HepG2 (cell line): ENCODE data around the gene HEATR5B. TPM values are rescaled to one million over a fixed set of nuclear protein-coding genes. Genes with fewer than 3 reads are reported as not detected.

ENCODE experiments used
- ATAC-seq: fragments of 200-7000 bp; cut with Tn5 transposase; 3 replicates; pipeline ENCODE4 v1.9.1; 2020; ENCODE audit warnings: mild to moderate bottlenecking, moderate library complexity
- BruUV-seq: library from RNA; stranded (reverse); fragments of 400-500 nt; replicated peaks from 2 replicates; lab custom pipeline; 2021; lab: Mats Ljungman, UMichigan
- CTCF ChIA-PET: fragments of 300-600 bp; formaldehyde crosslinking; extraction: SDS; loops from one replicate; lab custom pipeline; 2021; ENCODE audit warnings: low total read pairs, inconsistent platforms, low intra/inter-chr PET ratio; lab: Yijun Ruan, JAX
- POLR2A ChIA-PET: fragments of 350-600 bp; sonication (Branson Sonifier 250); formaldehyde crosslinking; loops from one replicate; lab custom pipeline; 2020; ENCODE audit warnings: antibody characterized with exemption, inconsistent platforms; lab: Yijun Ruan, JAX
- DNase-seq: peaks from one replicate; pipeline ENCODE4 v3.0.0-alpha.2; 2015; ENCODE audit warnings: low spot score
- FAIRE-seq: peaks from 3 replicates; lab custom pipeline; 2011; peaks lifted over from hg19 to GRCh38; lab: Jason Lieb, UNC
- H2AFZ ChIP-seq: one replicate; pipeline ENCODE4 v1.6.1; 2011; ENCODE audit warnings: low read length, inconsistent platforms
- H3K27ac ChIP-seq: fragments of 300-600 bp; 3 replicates; pipeline ENCODE4 v1.8.0; 2011; ENCODE audit warnings: mixed run types, mild to moderate bottlenecking, mixed read lengths, low read length, inconsistent platforms; ENCODE audit not compliant: insufficient read depth; ENCODE audit errors: extremely low read length
- H3K27me3 ChIP-seq, 2 experiments: fragments of 200-600 bp in 1 of 2; 2 replicates in 1 of 2; 3 replicates in 1 of 2; pipeline versions ENCODE4 v1.6.0 to v1.8.0; 2011; ENCODE audit warnings: low read length in 2 of 2, mild to moderate bottlenecking in 2 of 2, moderate library complexity in 2 of 2, inconsistent platforms in 1 of 2; ENCODE audit not compliant: insufficient read depth in 2 of 2, control insufficient read depth in 1 of 2
- H3K36me3 ChIP-seq, 2 experiments: fragments of 200-600 bp in 1 of 2; replicated peaks in 1 of 2; 2 replicates in 1 of 2; 3 replicates in 1 of 2; pipeline versions ENCODE4 v1.5.1 to v1.8.0; 2011; ENCODE audit warnings: low read length in 2 of 2, inconsistent platforms in 1 of 2; ENCODE audit not compliant: insufficient read depth in 2 of 2, control insufficient read depth in 1 of 2
- H3K4me1 ChIP-seq: 2 replicates; pipeline ENCODE4 v1.5.1; 2012; ENCODE audit warnings: low read length, inconsistent platforms; ENCODE audit not compliant: insufficient read depth
- H3K4me2 ChIP-seq: 2 replicates; pipeline ENCODE4 v1.6.0; 2011; ENCODE audit warnings: low read depth, low read length, inconsistent platforms
- H3K4me3 ChIP-seq, 3 experiments: fragments of 200-600 bp in 1 of 3; sonication (generic), shearing (Covaris generic) in 1 of 3; replicated peaks in 1 of 3; 2 replicates each; pipeline ENCODE4 v1.5.1; 2011 to 2016; ENCODE audit warnings: low read length in 3 of 3, inconsistent platforms in 2 of 3, low read depth in 2 of 3, mild to moderate bottlenecking in 2 of 3, control low read depth in 1 of 3, mixed read lengths in 1 of 3; ENCODE audit not compliant: insufficient read depth in 1 of 3
- H3K79me2 ChIP-seq: one replicate; pipeline ENCODE4 v1.6.1; 2011; ENCODE audit warnings: low read length, inconsistent platforms; ENCODE audit not compliant: insufficient read depth
- H3K9ac ChIP-seq: 2 replicates; pipeline ENCODE4 v1.6.0; 2011; ENCODE audit warnings: mild to moderate bottlenecking, low read depth, low read length, inconsistent platforms; ENCODE audit not compliant: insufficient read depth
- H3K9me3 ChIP-seq: 2 replicates; pipeline ENCODE4 v1.5.1; 2012; ENCODE audit warnings: mild to moderate bottlenecking, low read length
- H4K20me1 ChIP-seq: 2 replicates; pipeline ENCODE4 v1.6.0; 2011; ENCODE audit warnings: inconsistent platforms, mild to moderate bottlenecking, low read length, moderate library complexity; ENCODE audit not compliant: insufficient read depth
- CREBL2 ChIP-seq: sonication (generic); formaldehyde crosslinking; IDR thresholded peaks from 2 replicates; pipeline ENCODE4 v1.8.1; 2023; ENCODE audit warnings: missing genetic modification reagents, mild to moderate bottlenecking, borderline replicate concordance
- ELK4 ChIP-seq: sonication (generic); formaldehyde crosslinking; IDR thresholded peaks from 2 replicates; pipeline ENCODE4 v1.9.0; 2021; ENCODE audit warnings: missing genetic modification reagents, borderline replicate concordance
- HNRNPUL1 ChIP-seq: fragments of 200-400 bp; formaldehyde crosslinking; IDR thresholded peaks from 2 replicates; pipeline ENCODE4 v1.6.1; 2017; ENCODE audit warnings: low read depth, mild to moderate bottlenecking, low read length, moderate library complexity
- JUND ChIP-seq: sonication (generic); formaldehyde crosslinking; IDR thresholded peaks from 2 replicates; pipeline ENCODE4 v1.8.0; 2022; ENCODE audit warnings: mild to moderate bottlenecking, missing genetic modification reagents
- KDM4B ChIP-seq: sonication (generic); formaldehyde crosslinking; IDR thresholded peaks from 2 replicates; pipeline ENCODE4 v1.4.0; 2020; ENCODE audit warnings: missing genetic modification reagents
- MEIS2 ChIP-seq: sonication (generic); formaldehyde crosslinking; IDR thresholded peaks from 2 replicates; pipeline ENCODE4 v1.9.0; 2021; ENCODE audit warnings: mild to moderate bottlenecking, missing genetic modification reagents
- MTA3 ChIP-seq: sonication (generic); formaldehyde crosslinking; IDR thresholded peaks from 2 replicates; pipeline ENCODE4 v1.4.0; 2020; ENCODE audit warnings: missing genetic modification reagents
- SETDB1 ChIP-seq: sonication (generic); formaldehyde crosslinking; IDR thresholded peaks from 2 replicates; pipeline ENCODE4 v1.5.1; 2020; ENCODE audit warnings: missing genetic modification reagents, mild to moderate bottlenecking, borderline replicate concordance
- SYNCRIP ChIP-seq: fragments of 200-400 bp; formaldehyde crosslinking; IDR thresholded peaks from 2 replicates; pipeline ENCODE4 v1.6.1; 2018; ENCODE audit warnings: mild to moderate bottlenecking, low read depth, low read length; ENCODE audit not compliant: insufficient read depth
- ZNF331 ChIP-seq: sonication (generic); formaldehyde crosslinking; IDR thresholded peaks from 2 replicates; pipeline ENCODE4 v1.4.0; 2020; ENCODE audit warnings: missing genetic modification reagents
- ZNF737 ChIP-seq: sonication (generic); formaldehyde crosslinking; IDR thresholded peaks from 2 replicates; pipeline ENCODE4 v1.5.0; 2020; ENCODE audit warnings: missing genetic modification reagents, mild to moderate bottlenecking, borderline replicate concordance
- ZNF784 ChIP-seq: sonication (generic); formaldehyde crosslinking; IDR thresholded peaks from 2 replicates; pipeline ENCODE4 v1.5.1; 2020; ENCODE audit warnings: missing genetic modification reagents, mild to moderate bottlenecking, borderline replicate concordance
- WGBS: methylation state at CpG from one replicate; pipeline ENCODE4 v1.1.6; 2017; ENCODE audit warnings: low lambda C conversion rate; 5-methylcytosine and 5-hydroxymethylcytosine counted together
- in situ Hi-C: cut with HindIII; loops from 2 replicates; pipeline ENCODE4 v1.10.0; 2017; ENCODE audit warnings: low pct_unique_long_range_greater_than_20kb; ENCODE audit not compliant: extremely low pct_ligation_motif_present
- intact Hi-C: fragments of 100-400 bp; cut with micrococcal nuclease; formaldehyde crosslinking; loops from one replicate; pipeline ENCODE4 v1.10.0; 2022; ENCODE audit not compliant: unreplicated experiment
- polyA plus RNA-seq, 8 experiments: library from polyadenylated mRNA; depleted of rRNA in 3 of 8; stranded (reverse) in 7 of 8; unstranded in 1 of 8; fragments of >200 nt; fragmentation: Illumina TruSeq in 4 of 8; extraction: Trizol in 4 of 8; gene quantifications; 2 replicates each; pipeline versions ENCODE4 v1.2.1 to v1.2.3, GENCODE V29; 2011 to 2016; ENCODE audit warnings: low read depth in 4 of 8, missing spikeins in 1 of 8, mixed read lengths in 1 of 8; ENCODE audit not compliant: insufficient read depth in 1 of 8
- total RNA-seq, 5 experiments: library from RNA; depleted of rRNA; stranded (reverse); fragments of >200 nt; fragmentation: Illumina TruSeq; extraction: Trizol; gene quantifications; 2 replicates each; pipeline ENCODE4 v1.2.3, GENCODE V29; 2016; ENCODE audit warnings: low read depth in 1 of 5

HEATR5B gene
- total and polyA plus RNA-seq, 2 of the 13 experiments (the other 11 are each of a cell fraction or from before 2014, with no cell fraction given): 12.7 to 16.3 TPM

- H3K79me2 ChIP-seq: no peaks in the 10 kb centered on the region
- no peak overlapping the region for H3K9ac ChIP-seq
- no peak overlapping the region for H3K27ac ChIP-seq
- ChIA-PET CTCF (no interaction called here), POLR2A (no interaction called here)
- H3K36me3 ChIP-seq: peaks cover 16 to 57% of the 10 kb centered on the region in 2 experiments
- FAIRE-seq (no peak), DNase-seq (no peak), ATAC-seq (no peak)
- intact Hi-C loops (no loop called here), in situ Hi-C loops (no loop called here)
- no peaks in the 10 kb centered on the region for H4K20me1 ChIP-seq
- WGBS: 91% methylated on average over 2 of the region's 2 CpGs
- TF ChIP-seq SETDB1 (CRISPR knock-in tag) (no peak), MTA3 (CRISPR knock-in tag) (no peak), HNRNPUL1 (no peak), ZNF737 (no peak), ELK4 (no peak), MEIS2 (no peak), KDM4B (CRISPR knock-in tag) (no peak), ZNF784 (no peak), SYNCRIP (no peak), JUND (CRISPR knock-in tag) (no peak), CREBL2 (CRISPR knock-in tag) (no peak), ZNF331 (CRISPR knock-in tag) (no peak)
- H3K27me3 ChIP-seq: no peaks in the 10 kb centered on the region
- no peaks in the 10 kb centered on the region for H3K4me1 ChIP-seq
- no peaks in the 10 kb centered on the region for H3K9me3 ChIP-seq
- no TSS peak for BruUV-seq
- H3K4me2 ChIP-seq: no peak overlapping the region
- no peak overlapping the region for H2AFZ ChIP-seq
- H3K4me3 ChIP-seq: no peak overlapping the region
Observed at GRCh38 chr2:37111958-37112357, 27.8 kb upstream of the HEATR5B start.
